Measurements from ENCODE around the gene CEP85L. TPM values are rescaled to one million over a fixed set of nuclear protein-coding genes. Genes with fewer than 3 reads are reported as not detected.

The CEP85L gene
- polyA plus RNA-seq, 1 of the 3 experiments (the other 2 are of a cell fraction) = 1.1 TPM

DNA sequence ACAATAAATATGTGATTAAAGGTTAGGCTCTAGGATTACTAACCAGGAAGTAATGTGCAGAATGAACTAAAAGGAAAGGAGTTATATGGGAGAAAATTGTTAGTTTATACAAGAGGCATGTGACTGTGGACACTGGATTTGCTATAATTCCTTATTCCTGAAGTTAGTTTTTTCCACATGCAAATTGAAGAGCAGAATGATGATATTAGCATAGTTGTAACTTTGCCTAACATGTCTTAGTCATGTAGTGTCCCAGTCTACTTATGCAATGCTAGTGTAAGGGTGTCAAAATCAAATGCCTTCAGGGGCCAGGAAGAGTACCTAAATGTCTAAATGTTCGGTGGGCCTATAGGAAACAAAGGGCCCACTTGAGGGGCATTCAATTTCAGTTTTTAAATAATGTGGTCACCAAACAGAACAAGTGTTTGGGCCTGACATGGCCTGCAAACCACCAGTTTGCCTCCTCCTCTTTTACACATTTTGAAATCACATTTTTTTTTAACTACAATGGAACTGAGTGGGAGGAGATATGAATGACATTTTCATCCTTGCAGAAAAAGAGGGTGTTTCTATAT is 28.0 kb upstream of the CEP85L start:
- Histone ChIP-seq H3K4me3 (ENCODE audit: low read depth in 2 of 2, low read length in 1 of 2) (no peak overlapping the region), H3K27me3 (ENCODE audit: insufficient read depth) (no peaks in the 10 kb centered on the region), H3K79me2 (ENCODE audit: insufficient read depth) (no peaks in the 10 kb centered on the region), H3K9me3 (no peaks in the 10 kb centered on the region), H3F3A (replicated peaks; ENCODE audit: insufficient read depth) (no peaks in the 10 kb centered on the region), H3K27ac (ENCODE audit: low read depth in 2 of 2, low read length in 1 of 2) (no peak overlapping the region), H3K9ac (no peak overlapping the region), H3K36me3 (replicated peaks in 1 of 2; ENCODE audit: control insufficient read depth in 1 of 2, insufficient read depth in 2 of 2, low read length in 1 of 2) (no peaks in the 10 kb centered on the region), H4K20me1 (ENCODE audit: insufficient read depth) (no peaks in the 10 kb centered on the region), H3K9me2 (no peaks in the 10 kb centered on the region), H2AFZ (ENCODE audit: low read depth) (no peak overlapping the region), H3K4me2 (no peak overlapping the region), H3K4me1 (ENCODE audit: control insufficient read depth in 1 of 2, insufficient read depth in 2 of 2, low read depth in 1 of 2, low read length in 1 of 2) (no peaks in the 10 kb centered on the region)
- WGBS (ENCODE audit: low lambda C conversion rate) = 42% methylated on average over 1 of the region's 1 CpG
- no peak for DNase-seq
- CTCF ChIA-PET = no interaction called here
- POLR2A ChIA-PET = no interaction called here
- TF ChIP-seq GATA2 (CRISPR knock-in tag; IDR thresholded peaks at IDR 0.05) = no peak
- TF ChIP-seq CHD2 (IDR thresholded peaks at IDR 0.05; ENCODE audit: low read length, partially characterized antibody) = no peak
- TF ChIP-seq RAD21 (IDR thresholded peaks at IDR 0.05; ENCODE audit: low read length) = no peak
- TF ChIP-seq MXI1 (IDR thresholded peaks at IDR 0.05; ENCODE audit: low read depth, low read length) = no peak
- no peak for TF ChIP-seq RFX5 (IDR thresholded peaks at IDR 0.05; ENCODE audit: low read length)
- no peak for TF ChIP-seq FOXJ3 (CRISPR knock-in tag; IDR thresholded peaks at IDR 0.05)
- TF ChIP-seq, protein P1, sequence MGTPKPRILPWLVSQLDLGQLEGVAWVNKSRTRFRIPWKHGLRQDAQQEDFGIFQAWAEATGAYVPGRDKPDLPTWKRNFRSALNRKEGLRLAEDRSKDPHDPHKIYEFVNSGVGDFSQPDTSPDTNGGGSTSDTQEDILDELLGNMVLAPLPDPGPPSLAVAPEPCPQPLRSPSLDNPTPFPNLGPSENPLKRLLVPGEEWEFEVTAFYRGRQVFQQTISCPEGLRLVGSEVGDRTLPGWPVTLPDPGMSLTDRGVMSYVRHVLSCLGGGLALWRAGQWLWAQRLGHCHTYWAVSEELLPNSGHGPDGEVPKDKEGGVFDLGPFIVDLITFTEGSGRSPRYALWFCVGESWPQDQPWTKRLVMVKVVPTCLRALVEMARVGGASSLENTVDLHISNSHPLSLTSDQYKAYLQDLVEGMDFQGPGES (IDR thresholded peaks at IDR 0.05; ENCODE audit: low read depth, low read length) = no peak
- no peak for TF ChIP-seq NFIC (IDR thresholded peaks at IDR 0.05; ENCODE audit: borderline replicate concordance)
- no peak for TF ChIP-seq EZH2phosphoT487 (IDR thresholded peaks at IDR 0.05; ENCODE audit: borderline replicate concordance, low read depth)
- TF ChIP-seq NRF1 (IDR thresholded peaks at IDR 0.05; ENCODE audit: low read depth, low read length) = no peak
- TF ChIP-seq, protein P2, sequence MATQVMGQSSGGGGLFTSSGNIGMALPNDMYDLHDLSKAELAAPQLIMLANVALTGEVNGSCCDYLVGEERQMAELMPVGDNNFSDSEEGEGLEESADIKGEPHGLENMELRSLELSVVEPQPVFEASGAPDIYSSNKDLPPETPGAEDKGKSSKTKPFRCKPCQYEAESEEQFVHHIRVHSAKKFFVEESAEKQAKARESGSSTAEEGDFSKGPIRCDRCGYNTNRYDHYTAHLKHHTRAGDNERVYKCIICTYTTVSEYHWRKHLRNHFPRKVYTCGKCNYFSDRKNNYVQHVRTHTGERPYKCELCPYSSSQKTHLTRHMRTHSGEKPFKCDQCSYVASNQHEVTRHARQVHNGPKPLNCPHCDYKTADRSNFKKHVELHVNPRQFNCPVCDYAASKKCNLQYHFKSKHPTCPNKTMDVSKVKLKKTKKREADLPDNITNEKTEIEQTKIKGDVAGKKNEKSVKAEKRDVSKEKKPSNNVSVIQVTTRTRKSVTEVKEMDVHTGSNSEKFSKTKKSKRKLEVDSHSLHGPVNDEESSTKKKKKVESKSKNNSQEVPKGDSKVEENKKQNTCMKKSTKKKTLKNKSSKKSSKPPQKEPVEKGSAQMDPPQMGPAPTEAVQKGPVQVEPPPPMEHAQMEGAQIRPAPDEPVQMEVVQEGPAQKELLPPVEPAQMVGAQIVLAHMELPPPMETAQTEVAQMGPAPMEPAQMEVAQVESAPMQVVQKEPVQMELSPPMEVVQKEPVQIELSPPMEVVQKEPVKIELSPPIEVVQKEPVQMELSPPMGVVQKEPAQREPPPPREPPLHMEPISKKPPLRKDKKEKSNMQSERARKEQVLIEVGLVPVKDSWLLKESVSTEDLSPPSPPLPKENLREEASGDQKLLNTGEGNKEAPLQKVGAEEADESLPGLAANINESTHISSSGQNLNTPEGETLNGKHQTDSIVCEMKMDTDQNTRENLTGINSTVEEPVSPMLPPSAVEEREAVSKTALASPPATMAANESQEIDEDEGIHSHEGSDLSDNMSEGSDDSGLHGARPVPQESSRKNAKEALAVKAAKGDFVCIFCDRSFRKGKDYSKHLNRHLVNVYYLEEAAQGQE (IDR thresholded peaks at IDR 0.05; ENCODE audit: low read depth, low read length) = no peak
- TF ChIP-seq, protein P3, sequence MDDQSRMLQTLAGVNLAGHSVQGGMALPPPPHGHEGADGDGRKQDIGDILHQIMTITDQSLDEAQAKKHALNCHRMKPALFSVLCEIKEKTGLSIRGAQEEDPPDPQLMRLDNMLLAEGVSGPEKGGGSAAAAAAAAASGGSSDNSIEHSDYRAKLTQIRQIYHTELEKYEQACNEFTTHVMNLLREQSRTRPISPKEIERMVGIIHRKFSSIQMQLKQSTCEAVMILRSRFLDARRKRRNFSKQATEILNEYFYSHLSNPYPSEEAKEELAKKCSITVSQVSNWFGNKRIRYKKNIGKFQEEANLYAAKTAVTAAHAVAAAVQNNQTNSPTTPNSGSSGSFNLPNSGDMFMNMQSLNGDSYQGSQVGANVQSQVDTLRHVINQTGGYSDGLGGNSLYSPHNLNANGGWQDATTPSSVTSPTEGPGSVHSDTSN (IDR thresholded peaks at IDR 0.05) = no peak
- no peak for TF ChIP-seq ELF1 (IDR thresholded peaks at IDR 0.05)
- TF ChIP-seq, protein P4, sequence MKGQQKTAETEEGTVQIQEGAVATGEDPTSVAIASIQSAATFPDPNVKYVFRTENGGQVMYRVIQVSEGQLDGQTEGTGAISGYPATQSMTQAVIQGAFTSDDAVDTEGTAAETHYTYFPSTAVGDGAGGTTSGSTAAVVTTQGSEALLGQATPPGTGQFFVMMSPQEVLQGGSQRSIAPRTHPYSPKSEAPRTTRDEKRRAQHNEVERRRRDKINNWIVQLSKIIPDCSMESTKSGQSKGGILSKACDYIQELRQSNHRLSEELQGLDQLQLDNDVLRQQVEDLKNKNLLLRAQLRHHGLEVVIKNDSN (IDR thresholded peaks at IDR 0.05; ENCODE audit: borderline replicate concordance, low read depth) = no peak
- no peak for TF ChIP-seq EP300 (IDR thresholded peaks at IDR 0.05; ENCODE audit: borderline replicate concordance in 1 of 2, low read depth in 1 of 2, low read length in 1 of 2)
- no peak for TF ChIP-seq TCF12 (IDR thresholded peaks at IDR 0.05)
- TF ChIP-seq FOXM1 (IDR thresholded peaks at IDR 0.05; ENCODE audit: low read depth) = no peak
- TF ChIP-seq TAF1 (IDR thresholded peaks at IDR 0.05; ENCODE audit: borderline replicate concordance, low read depth, low read length) = no peak
- TF ChIP-seq FOSL2 (IDR thresholded peaks at IDR 0.05; ENCODE audit: borderline replicate concordance, low read depth) = no peak
- no peak for TF ChIP-seq SMC3 (IDR thresholded peaks at IDR 0.05; ENCODE audit: low read depth, low read length)

Measured in SK-N-SH (cell line).